Lung microvascular endothelial cell (primary cell): ENCODE measurements around the gene NANS. TPM values are rescaled to one million over a fixed set of nuclear protein-coding genes. Genes with fewer than 3 reads are reported as not detected.
A peak's percentile ranks its signal among the peaks of the same experiment; 100 is the strongest.

Source experiments
- DNase-seq, 2 donors: peaks; one replicate each; pipeline versions ENCODE4 v3.0.0 to v3.0.0-alpha.2; 2010; ENCODE audit warnings: low read depth in 2 of 2
- total RNA-seq: library from RNA; depleted of rRNA; stranded (reverse); fragments of >200 nt; gene quantifications from 2 replicates; pipeline ENCODE4 v1.2.1, GENCODE V29; 2014

NANS gene
- total RNA-seq, 1 donor from 2014 or later, result 73.8 TPM

- peak in 1 of 2 donors; percentile 55 for DNase-seq
These were observed 19.2 kb upstream of the NANS start for GRCh38 chr9:98037357-98037756.

DNA sequence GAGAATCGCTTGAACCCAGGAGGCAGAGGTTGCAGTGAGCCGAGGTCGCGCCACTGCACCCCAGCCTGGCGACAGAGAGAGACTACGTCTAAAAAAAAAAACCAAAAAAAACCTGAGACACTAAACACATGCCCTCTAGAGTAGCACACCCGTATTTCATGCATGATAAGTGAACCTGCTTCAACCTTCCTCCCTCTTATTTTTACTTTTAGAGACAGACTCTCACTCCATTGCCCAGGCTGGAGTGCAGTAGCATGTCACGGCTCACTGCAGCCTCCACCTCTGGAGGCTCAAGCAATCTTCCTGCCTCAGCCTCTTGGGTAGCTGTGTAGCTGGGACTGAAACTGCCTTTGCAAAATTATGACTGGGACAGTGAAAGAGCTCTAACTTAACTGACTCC is 17.6 kb upstream of the NANS start:
- no peak for DNase-seq

DNA sequence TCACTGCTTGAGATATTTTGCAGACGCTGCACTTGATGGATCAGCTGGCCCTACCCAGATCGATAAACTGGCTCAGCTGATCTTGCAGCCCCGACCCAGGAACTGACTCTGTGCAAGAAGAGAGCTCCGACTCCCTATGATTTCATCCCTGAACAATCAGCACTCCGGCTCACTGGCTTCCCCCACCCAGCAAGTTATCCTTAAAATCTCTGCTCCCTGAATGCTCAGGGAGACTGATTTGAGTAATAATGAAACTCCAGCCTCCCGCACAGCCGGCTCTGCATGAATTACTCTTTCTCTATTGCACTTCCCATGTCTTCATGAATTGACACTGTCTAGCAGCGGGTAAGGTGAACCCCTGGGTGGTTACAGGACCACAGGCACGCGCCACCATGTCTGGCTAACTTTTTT is 16.9 kb upstream of the NANS start:
- DNase-seq, result no peak

DNA sequence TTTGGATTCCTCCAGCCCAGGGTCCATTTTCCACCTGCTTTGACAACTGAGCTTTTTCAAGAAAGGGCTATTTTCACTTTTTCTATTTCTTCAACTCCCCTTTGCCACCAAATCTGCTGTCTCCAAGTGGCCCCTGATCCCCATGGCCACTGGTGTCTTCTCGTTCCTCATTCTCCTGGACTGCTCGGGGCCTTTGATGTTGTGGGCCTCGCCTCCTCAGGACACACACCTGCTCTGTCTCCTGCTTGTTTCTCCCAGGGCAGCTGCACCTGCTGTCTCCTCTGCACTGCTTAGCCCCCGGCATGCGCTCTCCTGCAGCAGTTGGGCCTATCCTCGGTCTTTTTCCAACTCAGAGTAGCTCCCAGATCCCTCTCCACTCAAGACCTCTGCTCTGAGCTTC is 16.3 kb upstream of the NANS start:
- no peak for DNase-seq

DNA sequence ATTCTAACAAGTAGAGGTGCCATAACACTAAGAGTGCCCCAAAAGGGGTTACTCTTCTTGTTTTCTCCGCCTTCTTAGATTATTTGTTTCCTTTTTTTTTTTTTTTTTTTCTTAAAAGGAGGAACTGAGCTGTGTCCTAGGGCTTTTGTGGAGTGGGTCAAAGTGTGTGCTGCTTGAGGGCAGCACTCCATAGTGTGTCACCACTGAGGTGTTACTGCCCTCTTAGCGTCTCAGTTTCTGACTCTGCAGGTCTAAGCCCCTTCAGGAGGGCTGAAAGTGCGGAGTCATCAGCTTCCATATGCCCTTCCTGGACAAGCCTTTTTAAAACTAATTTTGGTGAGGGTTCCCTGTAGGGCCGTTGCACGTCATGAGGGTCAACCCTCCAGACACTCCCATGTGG is 12.6 kb upstream of the NANS start:
- no peak for DNase-seq

DNA sequence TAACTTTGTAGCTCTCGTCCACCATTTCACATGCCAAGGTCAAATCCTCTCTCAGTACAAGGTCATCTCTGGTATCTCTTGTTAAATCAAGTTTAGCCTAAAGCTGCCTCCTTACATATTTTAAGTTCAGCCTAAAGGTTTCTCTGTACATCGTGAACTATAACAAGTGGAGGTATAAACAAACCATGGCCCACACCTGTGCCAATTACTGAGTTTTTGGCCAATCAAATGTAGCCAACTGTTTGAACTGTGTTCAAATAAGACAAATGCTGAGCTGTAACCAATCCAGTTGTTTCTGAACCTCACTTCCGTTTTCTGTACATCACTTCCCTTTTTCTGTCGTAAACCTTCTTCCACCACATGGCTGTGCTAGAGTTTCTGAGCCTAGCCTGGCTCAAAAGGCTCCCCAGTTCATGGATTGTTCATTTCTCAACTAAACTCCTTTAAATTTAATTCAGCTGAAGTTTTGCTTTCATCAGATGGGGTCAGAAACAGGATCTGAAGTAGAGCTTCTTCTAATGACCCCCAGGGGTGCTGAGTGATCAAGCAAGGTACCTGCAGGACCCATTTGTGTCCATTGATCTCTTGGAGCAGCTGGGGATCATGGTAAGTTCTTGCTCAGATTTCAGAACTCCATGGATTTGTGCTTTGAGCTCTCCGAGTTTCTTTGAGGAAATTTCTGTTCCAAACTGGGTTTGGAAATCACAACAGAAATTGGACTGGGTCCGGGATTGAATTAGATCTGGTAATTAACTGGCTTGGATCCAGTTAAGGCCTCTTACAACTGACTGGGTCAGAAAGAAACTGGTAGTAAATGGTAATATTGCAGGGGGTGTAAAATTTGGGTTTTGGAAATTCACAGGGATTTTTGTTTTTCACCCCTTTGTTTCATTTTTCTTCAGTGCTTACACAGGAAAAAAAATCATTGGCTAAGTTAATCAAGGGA is 11.0 kb upstream of the NANS start:
- DNase-seq, result peak; percentile 32 to 34

DNA sequence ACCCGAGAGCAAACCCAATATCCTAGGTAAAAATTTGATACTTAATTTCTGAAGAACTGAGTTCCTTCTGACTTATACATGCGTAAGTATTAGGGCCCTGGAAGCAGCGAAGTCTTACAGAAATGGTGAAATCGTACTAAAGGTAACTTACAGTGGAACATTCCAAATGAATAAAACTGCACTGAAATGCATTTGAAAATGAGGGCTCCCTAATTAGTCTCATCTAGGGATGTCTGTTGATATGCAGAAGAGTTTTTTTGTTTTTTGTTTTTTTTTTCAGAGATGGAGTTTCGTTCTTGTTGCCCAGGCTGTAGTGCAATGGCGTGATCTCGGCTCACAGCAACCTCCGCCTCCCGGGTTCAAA is 10.4 kb upstream of the NANS start:
- DNase-seq, result no peak

GRCh38 chr9:98047002-98047401 is 9.5 kb upstream of the NANS start:
- no peak for DNase-seq

DNA sequence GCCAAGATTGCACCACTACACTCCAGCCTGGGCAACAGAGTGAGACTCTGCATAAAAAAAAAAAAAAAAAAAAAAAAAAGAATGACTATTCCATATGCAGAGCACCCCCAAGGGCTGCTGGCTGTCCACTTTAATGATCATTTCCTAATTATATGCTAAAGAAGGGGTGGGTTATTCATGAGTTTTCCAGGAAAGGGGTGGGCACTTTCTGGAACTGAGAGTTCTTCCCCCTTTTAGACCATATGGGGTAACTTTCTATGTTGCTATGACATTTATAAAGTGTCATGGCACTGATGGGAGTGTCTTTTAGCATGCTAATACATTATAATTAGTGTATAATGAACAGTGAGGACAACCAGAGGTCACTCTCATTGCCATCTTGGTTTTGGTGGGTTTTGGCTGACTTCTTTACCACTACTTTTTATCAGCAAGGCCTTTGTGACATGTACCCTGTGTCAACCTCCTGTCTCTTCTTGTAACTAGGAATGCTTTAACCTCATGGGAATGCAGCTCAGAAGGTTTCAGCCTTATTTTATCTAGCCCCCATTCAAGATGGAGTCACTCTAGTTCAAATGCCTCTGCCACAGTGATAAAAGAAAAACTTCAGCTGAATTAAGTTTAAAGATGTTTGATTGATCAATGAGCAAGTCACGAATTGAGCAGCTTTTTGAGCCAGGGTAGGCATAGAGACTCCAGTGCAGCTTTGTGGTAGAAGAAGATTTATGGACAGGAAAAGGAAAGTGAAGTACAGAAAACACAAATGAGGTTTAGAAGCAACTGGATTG is 7.1 kb upstream of the NANS start:
- DNase-seq, result no peak

GRCh38 chr9:98050351-98050750 is 6.2 kb upstream of the NANS start:
- DNase-seq, result no peak

DNA sequence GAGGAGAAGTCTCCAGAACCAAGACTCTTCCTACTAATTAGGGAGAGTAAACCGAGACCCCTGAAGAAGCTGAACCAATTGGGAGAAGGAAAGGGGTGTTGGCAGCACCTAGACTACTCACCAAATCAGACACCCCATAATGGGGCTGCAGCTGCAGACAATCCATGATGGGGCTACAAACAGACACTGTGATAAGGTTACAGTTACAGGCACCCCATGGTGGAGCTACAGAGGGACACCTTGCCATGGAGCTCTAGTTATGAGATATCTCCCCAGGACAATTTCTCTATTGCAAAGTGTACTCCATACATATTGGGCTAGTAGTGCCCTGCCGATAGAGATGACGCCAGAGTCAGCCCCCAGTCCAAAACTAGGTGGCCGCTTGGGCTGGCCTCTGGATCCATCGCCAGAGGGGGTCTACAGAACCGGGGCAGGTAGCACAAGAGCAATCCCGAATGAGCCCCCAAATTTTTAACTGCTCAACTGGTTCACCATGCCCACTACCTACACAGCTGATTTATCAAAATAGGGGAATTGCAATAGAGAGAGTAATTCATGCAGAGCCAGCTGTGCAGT is 2.1 kb upstream of the NANS start:
- no peak for DNase-seq

DNA sequence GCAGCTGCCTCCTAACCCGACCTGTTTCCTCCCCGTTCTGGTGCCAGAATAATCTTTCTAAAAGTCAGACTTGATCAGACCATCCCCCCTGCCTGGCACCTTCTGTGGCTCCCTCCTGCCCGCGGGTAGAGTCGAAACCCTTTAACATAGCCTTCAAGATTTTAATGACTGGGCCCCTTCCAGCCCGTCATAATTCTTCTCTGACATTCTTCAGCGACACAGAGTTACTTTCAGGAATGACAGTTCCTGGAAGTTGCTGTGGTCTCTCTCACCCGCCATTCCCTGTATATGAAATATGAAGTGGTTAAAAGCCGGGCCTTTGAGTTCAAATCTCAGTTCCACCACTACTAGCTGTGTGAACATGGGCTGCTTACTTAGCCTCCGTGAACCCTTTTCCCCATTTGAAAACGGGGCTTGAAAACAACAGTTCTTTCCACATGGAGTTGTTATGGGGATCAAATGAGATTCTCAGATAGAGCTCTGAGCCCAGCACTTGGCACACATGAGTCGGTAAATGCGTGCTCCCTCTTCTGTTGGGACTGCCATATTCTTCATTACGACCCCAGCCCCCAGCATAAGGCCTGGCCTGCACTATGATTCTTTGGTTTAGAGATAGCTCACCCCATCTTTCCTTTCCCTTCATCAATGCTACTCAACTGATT is 737 bp downstream of the NANS start:
- peak; percentile 30 to 38 for DNase-seq

GRCh38 chr9:98062161-98062560 is 5.6 kb downstream of the NANS start:
- DNase-seq, result no peak

DNA sequence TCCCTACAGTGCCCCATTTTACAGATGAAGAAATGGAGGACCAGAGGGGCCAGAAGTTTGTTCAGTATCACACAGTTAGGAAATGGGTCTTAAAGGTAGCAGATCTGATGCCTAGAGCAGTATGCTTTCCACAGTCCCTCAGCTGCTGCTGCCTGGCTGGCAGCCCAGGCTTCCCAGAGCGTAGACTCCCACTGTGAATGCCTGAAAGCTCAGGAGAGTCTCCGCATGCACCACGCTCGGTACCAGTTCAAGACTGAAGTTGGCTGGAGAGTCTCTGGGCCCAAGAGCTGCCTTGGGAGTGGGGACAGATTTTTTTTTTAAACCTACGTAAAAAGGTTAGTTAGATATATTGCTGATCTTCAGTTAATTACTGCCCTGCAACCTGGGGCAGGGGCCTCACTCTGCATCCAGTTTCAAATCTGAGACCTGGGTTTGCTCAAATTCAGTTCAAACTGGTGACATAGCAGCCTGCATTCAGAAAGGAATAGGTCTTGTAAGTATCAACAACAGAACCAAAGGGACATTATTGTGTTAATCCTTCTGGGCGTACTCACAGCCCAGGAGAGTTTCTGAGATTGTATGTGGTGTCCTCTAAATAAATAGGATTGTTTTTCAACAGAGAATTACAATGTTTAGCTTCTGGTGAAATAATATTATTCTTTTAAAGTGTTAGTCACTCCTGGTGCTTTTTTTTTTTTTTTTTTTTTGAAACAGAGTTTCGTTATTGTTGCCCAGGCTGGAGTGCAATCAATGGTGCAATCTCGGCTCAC is 8.3 kb downstream of the NANS start:
- no peak for DNase-seq

GRCh38 chr9:98066235-98066634 is 9.7 kb downstream of the NANS start:
- no peak for DNase-seq

- DNase-seq, result no peak
These were observed 10.7 kb downstream of the NANS start for GRCh38 chr9:98067184-98067583.

DNA sequence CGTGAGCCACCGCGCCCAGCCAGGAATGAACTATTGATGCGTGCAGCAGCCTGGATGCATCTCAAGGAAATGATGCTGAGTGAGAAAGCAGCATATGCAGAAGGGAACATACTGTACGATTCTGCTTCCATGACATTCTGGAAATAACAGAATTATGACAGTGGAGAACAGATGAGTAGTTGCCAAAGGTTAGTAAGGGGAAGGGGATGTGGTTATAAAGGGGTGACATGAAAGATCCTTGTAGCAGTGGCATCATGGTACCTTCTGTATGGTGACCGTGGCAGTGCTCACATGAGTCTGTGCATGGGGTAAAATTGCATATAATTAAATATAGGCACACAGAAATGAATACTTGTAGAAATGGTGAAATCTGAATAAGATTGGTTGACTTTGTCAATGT is 13.0 kb downstream of the NANS start:
- no peak for DNase-seq

DNA sequence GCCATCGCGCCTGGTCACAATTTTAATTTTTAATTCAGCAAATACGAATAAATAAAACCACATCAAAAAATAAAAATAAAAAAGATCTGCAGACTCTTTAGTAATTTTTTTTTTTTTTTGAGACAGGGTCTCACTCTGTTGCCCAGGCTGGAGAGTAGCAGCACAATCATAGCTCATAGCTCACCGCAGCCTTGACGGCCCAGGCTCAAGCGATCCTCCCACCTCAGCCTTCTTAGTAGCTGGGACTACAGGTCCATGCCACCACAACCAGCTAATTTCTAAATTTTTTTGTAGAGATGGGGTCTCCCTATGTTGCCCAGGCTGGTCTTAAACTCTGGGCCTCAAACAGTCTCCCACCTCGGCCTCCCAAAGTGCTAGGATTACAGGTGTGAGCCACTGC is 14.2 kb downstream of the NANS start:
- no peak for DNase-seq

- DNase-seq, result no peak
These were observed 15.2 kb downstream of the NANS start for GRCh38 chr9:98071737-98072136.

DNA sequence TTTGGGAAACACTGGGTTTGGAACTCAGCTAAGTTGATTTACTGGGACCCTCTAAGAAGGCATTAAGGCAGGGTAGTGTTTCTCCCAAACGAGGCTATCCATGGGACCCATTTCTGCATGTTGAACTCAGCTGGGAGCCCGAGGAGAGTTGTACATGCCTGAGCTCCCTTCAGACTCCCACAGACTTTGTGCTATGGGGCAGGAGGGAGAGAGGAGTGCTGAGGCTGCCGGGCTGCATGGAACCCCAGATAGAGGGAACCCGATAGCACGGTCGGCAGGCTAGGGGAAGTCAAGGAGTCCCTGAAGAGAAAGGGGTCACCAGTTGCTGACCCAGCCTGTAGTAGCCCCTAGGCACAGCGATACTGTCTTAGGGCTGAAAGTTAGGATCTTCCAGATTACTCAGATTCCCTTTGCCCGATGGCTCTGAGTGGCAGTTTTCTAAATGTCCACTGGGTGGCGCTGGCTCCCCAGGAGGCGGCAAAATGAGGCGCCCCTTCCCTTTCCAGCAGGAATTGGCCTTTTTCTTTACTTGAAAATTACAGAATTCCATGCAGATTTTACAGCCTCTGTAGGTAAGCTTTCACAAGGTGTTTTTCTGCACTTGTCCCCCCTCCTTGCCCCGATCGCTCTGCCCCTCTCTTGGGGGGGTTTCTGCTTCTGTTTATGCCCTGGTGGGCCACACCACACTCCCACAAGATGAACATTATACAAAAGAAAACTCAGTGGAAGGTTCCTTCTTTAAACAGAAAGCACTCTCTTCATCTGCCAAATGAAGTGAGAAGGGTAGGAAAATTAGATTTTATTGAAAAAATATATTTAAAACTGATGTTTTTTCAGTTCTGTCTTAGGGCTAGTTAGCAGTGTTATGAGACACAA is 17.8 kb downstream of the NANS start:
- DNase-seq, result peak; percentile 63
